ENCODE results near the gene ZSCAN20.

- TF ChIP-seq CTCF (conservative IDR thresholded peaks at IDR 0.05; ENCODE audit: low read depth, low read length): peak; percentile 45
- TF ChIP-seq USF2 (IDR thresholded peaks at IDR 0.05; ENCODE audit: low read depth, low read length): peak; percentile 97
- no peak; the same call in 1 of the 2 replicates for TF ChIP-seq POLR2A (IDR thresholded peaks at IDR 0.05; ENCODE audit: low read depth, low read length)
Observed at GRCh38 chr1:33430692-33431593, 41.5 kb upstream of the ZSCAN20 start, which contains the start of gene PHC2.

All from IMR-90 (cell line).